Pancreas (tissue), 10 donors: ENCODE data around the gene NAB2. TPM values are rescaled to one million over a fixed set of nuclear protein-coding genes. Genes with fewer than 3 reads are reported as not detected.

ENCODE experiments used
- ATAC-seq, 4 donors: fragments of 200-7000 bp; cut with Tn5 transposase; one replicate each; pipeline versions ENCODE4 v1.8.0 to v1.9.1; 2020; ENCODE audit warnings: mild to moderate bottlenecking in 4 of 4, moderate library complexity in 4 of 4
- DNase-seq, 6 donors: peaks; one replicate each; pipeline ENCODE4 v3.0.0-alpha.2; 2020
- FAIRE-seq: peaks from 2 replicates; lab custom pipeline; 2012; peaks lifted over from hg19 to GRCh38; lab: Jason Lieb, UNC
- H3K27ac ChIP-seq, 4 donors: fragments of 200-600 bp; sonication (generic); 1 replicate in 3 of 4; 2 replicates in 1 of 4; pipeline versions ENCODE4 v1.5.0 to v1.8.0; 2020
- H3K27me3 ChIP-seq, 4 donors: fragments of 200-600 bp; one replicate each; pipeline ENCODE4 v1.8.0; 2021
- H3K36me3 ChIP-seq, 3 donors: fragments of 200-600 bp; sonication (generic) in 1 of 3; one replicate each; pipeline versions ENCODE4 v1.5.0 to v1.8.0; 2020 to 2021
- H3K4me1 ChIP-seq, 3 donors: fragments of 200-600 bp; one replicate each; pipeline ENCODE4 v1.8.0; 2021
- H3K4me3 ChIP-seq, 4 donors: fragments of 200-600 bp; sonication (generic) in 2 of 4; one replicate each; pipeline versions ENCODE4 v1.5.0 to v1.8.0; 2020 to 2021
- H3K9me3 ChIP-seq, 4 donors: fragments of 200-600 bp; one replicate each; pipeline ENCODE4 v1.8.0; 2021
- CTCF ChIP-seq, 4 donors: fragments of 200-600 bp; sonication (generic) in 3 of 4; IDR thresholded peaks; one replicate each; pipeline versions ENCODE4 v1.5.0 to v1.8.0; 2021; ENCODE audit warnings: antibody characterized with exemption in 4 of 4
- WGBS, 2 donors: extraction: QIAGEN DNeasy Blood & Tissue Kit; methylation state at CpG; one replicate each; pipeline ENCODE4 v1.1.7; 2013; 5-methylcytosine and 5-hydroxymethylcytosine counted together
- intact Hi-C, 3 donors: fragments of 100-400 bp; cut with DNase I; formaldehyde crosslinking; loops; one replicate each; pipeline versions ENCODE4 v1.11.1 to v1.14.2; 2022
- polyA plus RNA-seq, 2 donors: library from polyadenylated mRNA; stranded (reverse); fragments of 200-250 nt; gene quantifications; one replicate each; pipeline ENCODE4 v1.2.3, GENCODE V29; 2013
- total RNA-seq, 6 donors: library from RNA; stranded (reverse); fragmentation: NEBNext Ultra II Directional in 4 of 6; extraction: Animal tissue kit (Norgen Biotek cat#: 25700) in 4 of 6; gene quantifications; one replicate each; pipeline versions ENCODE4 v1.2.1 to v1.2.4, GENCODE V29; 2021 to 2023
- donor health status: healthy with polysubstance abuse.
- donor health status: DM: no; HTN: no; CAD: no; lungs with moderate emphysema.
- donor health status: DM: no; HTN: no; CAD: no.
- donor health status: control.
- donor health status: control.
- donor health status: Bipolar disorder and iron deficiency.
- donor health status: DM: yes; HTN: yes; CAD: no.
- donor health status: DM: no; HTN: no; CAD: no.
- donor health status: DM: no; HTN: no; CAD: no.
- donor health status: DM: yes; HTN: yes; CAD: no.

NAB2 gene
- total and polyA plus RNA-seq, 8 donors, result 2.1 to 21.3 (median 5.6) TPM

DNA sequence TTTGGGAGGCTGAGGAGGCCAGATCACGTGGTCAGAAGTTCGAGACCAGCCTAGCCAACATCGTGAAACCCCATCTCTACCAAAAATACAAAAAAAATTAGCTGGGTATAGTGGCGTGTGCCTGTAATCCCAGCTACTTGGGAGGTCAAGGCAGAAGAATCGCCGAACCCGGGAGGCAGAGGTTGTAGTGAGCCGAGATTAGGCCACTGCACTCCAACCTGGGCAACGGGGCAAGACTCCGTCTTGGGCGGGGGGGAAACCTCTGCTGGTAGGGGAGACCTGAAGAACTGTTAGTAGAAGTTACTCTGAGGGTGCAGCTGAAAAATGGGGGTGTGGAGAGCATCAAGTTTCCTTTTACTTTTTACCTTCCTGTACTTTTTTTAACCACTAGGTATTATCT is 37.1 kb downstream of the NAB2 start:
- Histone ChIP-seq H3K27me3 (no peaks in the 10 kb centered on the region), H3K9me3 (no peaks in the 10 kb centered on the region), H3K36me3 (no peaks in the 10 kb centered on the region), H3K27ac (no peak overlapping the region), H3K4me3 (no peak overlapping the region), H3K4me1 (peaks cover 0 to 9% (median 7%) of the 10 kb centered on the region in 3 donors)
- DNase-seq (no peak), ATAC-seq (no peak), FAIRE-seq (no peak)
- no peak for TF ChIP-seq CTCF (IDR thresholded peaks at IDR 0.05)
- 89 to 94% methylated on average over 11 of the region's 11 CpGs for WGBS, 2 donors
- intact Hi-C loops, result no loop called here

GRCh38 chr12:57126561-57126960 is 37.6 kb downstream of the NAB2 start:
- no peak for ATAC-seq
- no peak for DNase-seq
- Histone ChIP-seq H3K4me1 (peaks cover 0 to 9% (median 7%) of the 10 kb centered on the region in 3 donors), H3K9me3 (no peaks in the 10 kb centered on the region), H3K4me3 (peak overlapping the region in 3 of 4 donors; percentile 67 to 91 (median 72)), H3K27me3 (no peaks in the 10 kb centered on the region), H3K36me3 (no peaks in the 10 kb centered on the region), H3K27ac (peak overlapping the region; percentile 83 to 96 (median 90))
- TF ChIP-seq CTCF (IDR thresholded peaks at IDR 0.05), result no peak
- no peak for FAIRE-seq
- intact Hi-C loops, result no loop called here
- 33 to 34% methylated on average over 7 of the region's 7 CpGs for WGBS, 2 donors

DNA sequence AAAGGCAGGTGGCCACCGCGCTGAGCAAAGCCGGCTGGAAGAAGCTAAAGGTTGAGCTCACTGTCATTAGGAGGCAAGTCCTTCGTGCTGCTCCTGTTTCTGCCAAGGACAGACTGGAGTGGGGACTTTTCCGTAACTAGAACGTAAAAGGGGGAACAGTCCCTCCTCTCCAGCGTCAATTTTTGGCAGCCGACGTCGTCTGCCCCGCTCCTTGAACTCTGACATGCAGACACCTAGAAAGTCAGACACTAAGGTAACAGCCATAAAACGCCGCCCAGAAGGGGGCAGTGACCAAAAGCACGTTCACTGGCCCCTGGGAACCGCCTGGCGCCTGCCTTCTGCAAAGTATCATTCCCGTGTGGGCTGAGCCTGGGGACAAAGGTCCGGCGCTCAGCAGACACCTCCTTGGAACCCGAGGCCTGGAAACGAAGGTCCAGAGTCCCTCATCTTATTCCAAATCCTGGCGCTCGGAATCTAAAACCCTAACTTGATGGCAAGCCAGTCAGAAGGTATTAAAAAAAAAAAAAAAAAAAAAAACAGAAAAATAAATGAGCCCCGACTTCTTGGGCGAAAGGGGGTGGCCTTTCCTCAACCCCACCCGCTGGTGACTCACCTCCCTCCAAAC is 38.3 kb downstream of the NAB2 start:
- ATAC-seq (peak; percentile 79 to 84 (median 82)), FAIRE-seq (no peak)
- intact Hi-C loops, result no loop called here

GRCh38 chr12:57127726-57128518 is 39.0 kb downstream of the NAB2 start, which contains the start of gene LRP1:
LRP1 (plus strand) TSS chr12:57128483; CDS start chr12:57128965, 482 bp downstream.
- no peak for FAIRE-seq
- intact Hi-C loops, result no loop called here
- H3K4me3 ChIP-seq, result peak within 1 kb of the TSS; percentile 57 to 91 (median 70)

More for the DNA sequence above, 38.3 kb downstream of the NAB2 start:
- Histone ChIP-seq H3K9me3 (no peaks in the 10 kb centered on the region), H3K27me3 (no peaks in the 10 kb centered on the region), H3K27ac (peak overlapping the region; percentile 83 to 96 (median 90)), H3K4me1 (peaks cover 0 to 9% (median 7%) of the 10 kb centered on the region in 3 donors), H3K36me3 (no peaks in the 10 kb centered on the region), H3K4me3 (peak overlapping the region; percentile 57 to 91 (median 70))
- peak; percentile 77 to 91 (median 84) for DNase-seq
- TF ChIP-seq CTCF (IDR thresholded peaks at IDR 0.05), result no peak
- 1 to 2% methylated on average over 26 of the region's 26 CpGs for WGBS, 2 donors

More at GRCh38 chr12:57127726-57128518, 39.0 kb downstream of the NAB2 start, which contains the start of gene LRP1:
- WGBS, 2 donors, result 0 to 1% methylated on average over 49 to 57 of the region's 57 CpGs
- TF ChIP-seq CTCF (IDR thresholded peaks at IDR 0.05), result no peak
- no peaks in the 10 kb centered on the region for H3K36me3 ChIP-seq
- no peaks in the 10 kb centered on the region for H3K9me3 ChIP-seq
- ATAC-seq (peak; percentile 83 to 85 (median 85)), DNase-seq (peak; percentile 72 to 92 (median 88))
- peaks cover 0 to 9% (median 7%) of the 10 kb centered on the region in 3 donors for H3K4me1 ChIP-seq
- peak within 1 kb of the TSS; percentile 83 to 96 (median 90) for H3K27ac ChIP-seq
- H3K27me3 ChIP-seq, result no peaks in the 10 kb centered on the region
